Stimulated activated naive CD4-positive, alpha-beta T cell (primary cell): ENCODE results near the gene CLDN22.
"Not testable (repeated sequence)": the region's sequence is repeated elsewhere in the genome, so short reads cannot be mapped to it uniquely, and the experiment has no call there.

ENCODE experiments used
- DNase-seq, 6 experiments: peaks; one replicate each; lab custom pipeline; 2025; lab: John Stamatoyannopoulos, UW

Gene CLDN22

DNA sequence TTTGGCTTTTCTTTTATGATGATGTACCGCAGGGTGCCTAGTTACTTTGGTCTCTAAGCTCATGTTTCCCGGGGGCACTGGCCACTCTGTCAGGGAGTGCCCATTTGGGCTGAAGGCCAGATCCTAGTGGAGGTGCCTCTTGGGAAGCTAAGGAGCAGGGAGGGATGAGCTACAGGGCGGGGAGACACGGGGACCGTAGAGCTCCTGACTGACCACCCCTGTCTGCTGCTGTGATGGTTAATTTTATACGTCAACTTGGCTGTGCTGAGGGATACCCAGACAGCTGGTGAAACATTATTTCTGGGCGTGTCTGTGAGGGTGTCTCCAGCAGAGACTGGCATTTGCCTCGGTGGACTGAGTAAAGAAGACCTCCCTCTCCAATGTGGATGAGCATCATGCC, 27.1 kb upstream of the CLDN22 start:
- DNase-seq = no peak

DNA sequence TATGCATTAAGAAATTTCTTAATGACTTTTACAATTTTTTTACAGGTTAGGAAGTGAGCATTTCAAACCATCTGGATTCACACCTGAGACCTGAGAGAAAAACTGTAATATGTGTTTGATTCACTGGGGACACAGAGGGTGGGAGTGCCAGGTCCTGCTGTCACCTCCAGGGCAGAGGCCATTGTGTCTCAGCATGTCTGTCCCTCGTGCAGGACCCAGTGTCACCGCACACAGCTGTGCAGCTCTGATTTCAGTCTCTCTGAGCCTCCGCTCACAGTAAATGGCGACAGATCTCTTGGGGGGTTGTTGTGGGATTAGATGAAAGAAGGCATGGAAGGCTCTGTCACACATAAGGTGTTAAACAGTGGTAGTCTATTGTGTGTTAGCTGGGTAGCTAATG, 25.2 kb upstream of the CLDN22 start:
- no peak for DNase-seq

DNA sequence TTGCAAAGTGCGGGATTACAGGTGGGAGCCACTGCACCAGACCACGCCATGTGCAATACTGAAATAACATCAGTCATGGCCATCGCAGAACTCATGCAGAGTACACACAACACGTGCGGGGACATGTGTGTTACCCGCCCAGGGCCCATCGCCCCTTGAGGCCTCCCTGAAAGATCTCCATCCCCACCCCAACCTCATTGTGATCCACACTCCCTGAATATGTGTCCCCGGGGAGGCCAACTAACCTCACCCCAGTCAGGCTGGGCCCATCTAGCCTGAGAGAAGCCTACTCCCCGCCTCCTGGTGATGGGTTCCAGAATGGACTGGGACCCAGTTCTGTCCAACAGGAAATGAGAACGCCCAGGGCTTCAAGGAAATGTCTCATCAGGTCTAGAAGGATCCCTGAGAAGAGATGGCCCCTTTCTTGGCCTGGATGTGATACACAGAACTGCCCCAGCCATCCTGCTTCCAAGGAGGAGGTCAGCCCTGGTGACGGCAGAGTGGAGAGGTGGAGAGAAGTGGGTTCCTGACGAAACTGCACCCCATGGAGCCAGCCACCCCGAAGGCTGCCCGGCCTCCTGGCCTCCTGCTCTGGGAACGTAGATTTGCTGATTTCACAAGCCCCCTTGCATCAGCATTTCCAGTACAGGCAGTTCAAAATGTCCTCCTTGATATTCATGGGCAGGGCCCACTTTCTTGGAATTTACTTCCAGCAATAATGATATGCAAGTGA, 24.6 kb upstream of the CLDN22 start:
- DNase-seq = no peak

DNA sequence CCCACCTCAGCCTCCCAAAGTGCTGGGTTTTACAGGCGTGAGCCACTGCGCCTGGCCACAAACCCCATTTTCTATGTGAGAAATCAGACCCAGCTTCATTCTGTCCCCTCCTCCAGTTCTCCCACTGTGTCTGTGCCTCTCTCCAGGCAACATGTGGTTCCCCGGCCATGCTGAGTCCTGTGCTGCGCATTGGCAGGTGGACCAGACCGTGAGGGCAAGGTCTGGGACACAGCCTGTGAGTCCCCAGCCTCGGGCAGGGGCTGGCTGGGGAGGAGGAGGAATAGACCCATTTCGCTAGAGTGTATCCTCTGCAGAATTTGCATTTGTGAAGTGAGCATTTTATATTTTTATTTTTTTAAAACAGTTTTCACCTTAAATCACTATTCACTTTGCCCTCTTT, 23.7 kb upstream of the CLDN22 start:
- DNase-seq = no peak

DNA sequence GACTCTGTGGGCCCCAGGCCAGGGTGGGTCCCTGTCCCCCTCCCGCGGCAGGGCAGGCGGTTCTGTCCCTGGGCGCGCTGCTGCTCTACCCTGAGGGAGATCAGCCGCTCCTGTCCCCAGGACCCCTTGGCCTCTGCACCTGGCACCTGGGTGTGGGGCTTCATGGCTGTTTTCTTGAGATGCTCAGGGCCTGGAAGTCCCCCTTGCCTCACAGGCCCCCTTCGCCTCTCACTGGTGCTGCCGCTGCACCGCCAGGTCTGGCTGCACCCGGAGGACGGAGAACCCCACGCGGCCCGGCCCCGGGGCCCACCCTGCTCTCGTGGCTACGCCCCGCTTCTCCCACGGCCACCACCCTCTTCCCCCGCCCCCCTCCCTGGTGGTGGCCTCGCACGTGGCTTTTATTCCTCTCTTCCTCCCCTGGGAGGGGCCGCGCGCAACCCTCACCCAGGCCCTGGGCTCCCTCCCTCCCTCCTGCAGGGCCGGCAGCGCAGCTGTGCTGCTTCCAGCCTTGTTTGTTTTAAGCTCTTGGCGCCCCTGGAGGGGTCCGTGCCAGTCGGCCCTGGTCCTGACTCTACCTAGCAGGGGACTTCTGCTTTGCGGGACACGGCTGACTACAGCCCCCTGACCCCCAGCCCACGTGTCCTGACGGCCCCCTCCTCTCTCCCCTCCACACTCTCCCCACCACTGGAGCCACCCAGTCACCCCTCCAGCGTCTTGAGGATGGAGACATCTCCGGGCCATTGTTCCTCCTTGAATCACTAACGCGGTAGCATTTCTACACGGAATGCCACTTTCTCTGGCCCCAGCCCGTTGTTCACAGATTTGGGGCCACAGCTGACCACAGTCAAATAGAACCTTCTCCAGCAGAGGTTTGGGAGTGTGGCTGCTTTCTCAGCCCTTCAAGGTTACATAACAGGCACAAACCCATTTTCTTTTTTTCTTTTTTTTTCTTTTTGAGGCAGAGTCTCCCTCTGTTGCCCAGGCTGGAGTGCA, 22.8 kb upstream of the CLDN22 start:
- DNase-seq = no peak

DNA sequence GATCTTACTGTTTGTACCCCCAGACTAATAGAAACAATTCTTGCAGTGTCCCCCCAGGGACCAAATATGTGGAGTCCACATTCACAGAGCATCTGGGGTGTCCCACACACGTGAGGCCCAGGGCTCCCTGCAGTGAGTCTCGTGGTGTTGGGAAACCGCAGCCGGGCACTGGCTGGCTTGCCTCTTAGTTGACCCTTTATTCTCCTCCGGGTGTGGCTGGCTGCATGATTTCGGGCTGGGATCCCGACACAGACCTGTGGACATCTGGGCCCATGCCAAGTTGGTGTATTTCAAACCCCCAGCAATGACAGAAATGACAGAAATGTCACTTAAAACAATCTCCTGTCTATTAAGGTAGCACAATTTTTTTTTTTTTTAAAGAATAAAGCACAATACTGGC, 17.8 kb upstream of the CLDN22 start:
- DNase-seq = no peak

DNA sequence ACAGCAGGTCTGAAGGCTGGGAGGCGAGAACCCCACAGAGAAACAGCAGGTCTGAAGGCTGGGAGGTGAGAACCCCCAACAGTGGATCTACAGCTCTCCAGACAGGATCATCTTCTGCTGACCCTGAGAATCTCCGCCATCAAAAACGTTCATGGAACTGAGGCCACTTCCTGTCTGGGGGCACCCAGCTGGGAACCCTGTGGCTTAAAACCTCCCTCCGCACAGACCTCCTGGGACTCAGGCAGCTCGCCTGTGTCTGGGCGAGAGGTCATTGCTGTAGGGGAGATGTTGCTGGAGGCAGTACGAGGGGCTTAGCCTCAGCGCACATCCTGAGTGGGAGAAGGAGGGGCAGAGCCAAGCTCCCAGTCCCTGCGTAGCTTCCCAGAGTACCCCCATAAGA, 17.3 kb upstream of the CLDN22 start:
- no peak for DNase-seq

DNA sequence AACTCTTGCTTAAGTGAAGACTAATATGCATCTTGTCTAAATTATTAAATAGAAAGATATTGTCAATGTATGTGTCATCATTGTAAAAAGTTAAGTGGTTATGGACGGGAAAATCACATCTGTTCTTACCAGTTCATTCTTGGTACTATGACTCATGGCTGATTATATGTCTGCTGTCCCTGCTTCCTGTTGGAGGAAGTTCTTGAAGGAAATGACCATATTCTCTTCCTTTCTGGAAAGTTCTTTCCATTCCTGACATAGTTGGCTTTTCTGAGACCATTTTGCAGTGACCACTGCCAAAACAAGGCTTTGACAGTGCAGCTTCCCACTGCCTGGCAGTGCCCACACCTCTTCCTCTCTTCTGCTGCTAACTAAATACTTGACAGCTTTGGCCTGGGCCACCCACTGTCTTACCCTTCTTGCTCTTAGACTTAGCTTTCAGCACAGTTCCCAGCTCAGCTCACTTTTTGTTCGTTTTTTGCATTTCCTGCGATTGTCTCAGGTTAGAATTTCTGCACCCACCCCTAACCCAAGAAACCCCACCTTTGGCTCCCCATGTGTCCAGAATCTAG, 15.4 kb upstream of the CLDN22 start:
- DNase-seq = no peak

DNA sequence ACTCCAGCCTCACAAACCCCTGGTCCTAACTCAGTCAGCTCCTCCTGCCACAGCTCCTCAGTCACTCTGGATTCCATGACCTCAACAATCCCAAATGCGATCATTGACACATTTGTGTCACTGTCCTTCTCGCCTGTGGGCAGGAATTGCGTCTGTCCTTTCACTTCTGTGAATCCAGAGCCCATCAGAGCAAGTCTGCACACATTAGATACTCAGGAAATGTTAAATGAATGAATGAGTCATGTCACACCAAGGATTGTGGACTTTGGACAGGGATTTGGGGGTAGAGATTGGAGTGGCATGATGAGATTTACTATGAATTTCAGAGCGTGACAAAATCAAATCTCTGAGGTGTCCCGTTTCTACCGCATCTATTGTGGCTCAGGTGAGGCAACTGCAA, 13.9 kb upstream of the CLDN22 start:
- no peak for DNase-seq

DNA sequence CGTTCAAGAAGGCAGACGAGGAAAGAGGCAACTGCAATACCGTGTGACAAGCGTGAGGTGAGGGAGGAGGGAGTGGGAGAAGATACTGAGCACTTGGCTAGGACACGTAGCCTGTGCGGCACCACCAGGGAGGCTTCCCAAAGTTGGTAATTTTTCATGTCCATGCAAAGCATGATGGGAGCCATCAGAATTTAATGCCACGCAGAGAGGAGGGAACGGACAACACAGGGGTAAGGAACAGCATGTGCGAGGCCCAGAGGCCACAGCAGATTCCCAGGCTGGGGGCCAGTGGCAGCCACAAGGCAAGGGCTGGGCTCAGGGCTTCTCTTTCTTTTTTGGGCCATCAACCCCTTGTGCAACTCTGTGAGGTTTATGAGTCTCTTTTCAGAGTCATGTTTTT, 13.1 kb upstream of the CLDN22 start:
- DNase-seq = no peak

DNA sequence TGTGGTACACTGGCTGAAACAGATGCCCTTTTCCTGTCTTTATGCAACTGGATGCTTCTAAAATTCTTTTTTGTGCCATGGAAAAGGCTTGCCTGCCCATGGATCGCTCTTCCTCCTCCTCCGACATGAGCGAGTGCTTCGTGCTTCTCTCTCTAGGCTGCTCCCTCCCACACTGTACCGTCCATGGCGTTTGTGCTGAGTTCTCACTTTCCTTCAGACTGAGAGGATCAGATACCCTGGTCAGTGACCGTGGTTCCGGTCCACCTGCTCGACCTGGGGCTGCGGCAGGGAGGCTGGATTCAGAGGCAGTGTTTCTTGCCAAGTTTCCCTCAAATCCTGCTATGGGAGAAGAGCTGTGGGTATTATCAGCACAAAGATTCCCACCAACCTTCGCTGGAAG, 12.4 kb upstream of the CLDN22 start:
- DNase-seq = no peak

DNA sequence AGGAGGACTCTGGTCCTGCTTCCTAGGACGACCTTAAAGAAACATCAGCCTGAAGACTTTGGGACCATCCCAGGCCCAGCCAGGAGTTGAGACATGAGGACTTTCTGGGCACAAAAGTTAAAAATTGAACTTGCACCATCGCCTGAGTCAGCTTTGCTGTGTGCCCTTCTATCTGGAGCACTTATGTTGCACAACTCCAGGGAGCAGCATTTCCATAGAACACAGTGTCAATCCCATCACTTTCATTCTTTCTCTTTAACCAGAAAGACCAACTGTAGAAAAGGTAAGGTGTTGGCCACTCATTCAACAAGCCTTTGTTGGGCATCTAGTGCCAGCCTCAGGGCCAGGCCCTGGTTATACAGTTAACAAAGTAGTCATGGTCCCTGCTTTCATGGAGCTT, 10.8 kb upstream of the CLDN22 start:
- no peak for DNase-seq

DNA sequence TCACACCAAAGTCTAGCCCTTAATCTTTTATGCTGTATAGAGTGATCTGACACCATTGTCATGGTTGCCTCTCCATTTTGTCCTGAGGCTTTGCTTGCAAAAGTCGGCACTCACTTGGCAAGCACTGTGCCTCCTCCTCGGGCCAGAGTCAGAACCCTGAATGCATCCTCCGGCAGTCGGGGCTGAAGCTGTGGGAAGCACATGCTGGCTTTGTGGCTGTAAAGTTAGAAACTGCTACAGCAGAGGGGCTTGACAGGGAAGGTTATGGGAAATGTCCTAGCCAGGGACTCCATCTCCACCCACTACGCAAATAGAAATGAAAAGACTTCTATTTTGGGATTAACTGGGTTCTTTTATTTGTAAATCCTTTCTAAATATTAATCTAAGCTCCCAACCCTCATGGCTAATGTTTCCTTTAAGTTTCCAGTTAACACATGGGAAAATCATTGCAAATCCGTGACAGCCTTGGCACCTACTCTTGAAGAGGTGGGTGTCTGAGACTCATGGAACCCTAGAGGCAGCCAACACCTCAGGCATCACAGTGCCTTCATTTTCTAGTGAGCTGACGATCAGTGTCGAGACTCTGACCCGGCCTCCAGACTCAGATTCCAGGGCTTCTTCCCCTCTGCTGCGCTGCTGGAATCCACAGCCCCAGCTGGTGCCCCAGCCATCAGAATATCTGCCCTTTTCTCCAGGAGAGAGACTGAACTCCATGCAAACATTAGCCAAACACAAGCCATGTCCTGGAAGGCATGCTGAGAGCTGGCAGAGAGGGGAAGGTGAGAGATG, 10.1 kb upstream of the CLDN22 start:
- no peak for DNase-seq

DNA sequence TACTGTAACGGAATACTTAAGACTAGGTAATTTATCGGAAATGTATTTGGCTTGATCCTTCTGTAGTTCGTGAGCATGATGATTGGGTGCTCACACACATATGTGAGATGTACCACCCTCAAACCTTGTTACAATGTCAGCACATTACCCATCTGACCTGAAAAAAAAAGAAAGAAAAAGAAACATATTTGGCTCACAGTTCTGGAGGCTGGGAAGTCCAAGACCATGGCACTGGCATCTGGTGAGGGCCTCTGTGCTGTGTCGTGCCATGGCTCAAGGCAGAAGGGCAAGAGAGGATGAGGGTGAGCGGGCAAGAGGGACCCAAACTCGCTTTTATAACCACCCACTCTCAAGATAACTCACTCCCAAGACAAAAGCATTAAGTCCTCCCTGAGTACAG, 9.2 kb upstream of the CLDN22 start:
- DNase-seq = no peak

DNA sequence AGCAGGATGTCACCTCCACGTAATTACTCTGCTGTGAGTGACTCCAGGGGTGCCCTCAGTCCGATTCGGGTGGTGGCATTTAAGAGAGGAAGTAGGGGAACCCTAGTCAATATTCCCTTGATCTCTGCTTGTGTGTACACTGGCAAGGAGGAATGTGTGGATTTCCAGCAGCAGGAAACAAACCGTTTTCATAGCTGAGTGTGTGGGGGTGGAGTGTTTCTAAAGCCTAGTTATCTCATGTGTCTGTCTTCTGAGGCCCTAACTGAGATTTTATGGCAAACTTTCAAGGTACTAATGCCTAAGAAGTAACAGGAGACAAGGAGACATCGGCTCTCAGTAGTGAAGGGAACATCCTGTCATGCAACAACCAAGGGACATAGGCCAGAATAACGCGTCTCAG, 8.8 kb upstream of the CLDN22 start:
- DNase-seq = no peak

DNA sequence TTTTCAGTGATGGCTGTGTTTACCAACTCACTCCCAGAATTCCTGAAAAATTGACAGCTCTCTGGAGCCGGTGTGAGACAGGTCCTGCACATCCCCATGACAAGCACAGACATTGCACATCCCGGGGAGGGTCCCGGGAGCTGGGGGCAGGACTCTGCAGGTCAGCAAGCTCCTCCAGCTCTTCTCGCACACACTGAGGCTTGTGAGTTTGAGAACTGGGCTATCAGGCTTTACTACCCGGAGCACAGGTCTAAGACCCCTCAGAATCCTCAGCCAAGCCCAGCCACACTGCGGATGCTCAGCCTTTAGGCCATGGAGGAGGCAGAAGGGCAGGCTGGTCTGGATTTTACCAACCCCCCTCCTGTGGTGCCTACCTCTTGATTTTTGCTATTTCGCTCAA, 7.8 kb upstream of the CLDN22 start:
- no peak for DNase-seq

DNA sequence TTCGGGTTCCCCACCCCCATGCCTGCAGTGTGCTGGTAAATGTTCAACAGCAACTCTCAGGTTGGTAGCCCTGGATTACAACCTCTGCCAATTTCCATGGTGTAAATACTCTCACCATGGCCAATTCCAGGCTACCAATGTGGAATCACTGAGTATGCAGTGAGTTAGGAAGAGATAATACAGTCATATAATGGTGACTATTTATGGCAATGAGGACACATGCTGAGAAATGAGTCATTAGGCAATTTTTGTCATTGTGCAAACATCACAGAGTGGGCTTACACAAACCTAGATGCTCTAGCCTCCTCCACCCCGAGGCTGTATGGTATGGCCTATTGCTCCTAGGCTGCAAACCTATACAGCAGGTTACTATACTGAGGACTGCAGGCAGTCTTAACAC, 6.8 kb upstream of the CLDN22 start:
- no peak for DNase-seq

DNA sequence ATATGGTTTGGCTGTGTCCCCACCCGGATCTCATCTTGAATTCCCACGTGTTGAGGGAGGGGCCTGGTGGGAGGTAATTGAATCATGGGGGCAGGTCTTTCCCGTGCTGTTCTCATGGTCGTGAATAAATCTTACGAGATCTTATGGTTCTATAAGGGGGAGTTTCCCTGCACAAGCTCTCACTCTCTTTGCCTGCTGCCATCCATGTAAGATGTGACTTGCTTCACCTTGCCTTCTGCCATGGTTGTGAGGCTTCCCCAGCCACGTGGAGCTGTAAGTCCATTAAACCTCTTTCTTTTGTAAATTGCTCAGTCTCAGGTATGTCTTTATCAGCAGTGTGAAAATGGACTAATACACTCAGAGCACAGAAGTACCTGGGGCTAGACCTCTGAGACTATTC, 6.3 kb upstream of the CLDN22 start:
- DNase-seq = not testable (repeated sequence)

DNA sequence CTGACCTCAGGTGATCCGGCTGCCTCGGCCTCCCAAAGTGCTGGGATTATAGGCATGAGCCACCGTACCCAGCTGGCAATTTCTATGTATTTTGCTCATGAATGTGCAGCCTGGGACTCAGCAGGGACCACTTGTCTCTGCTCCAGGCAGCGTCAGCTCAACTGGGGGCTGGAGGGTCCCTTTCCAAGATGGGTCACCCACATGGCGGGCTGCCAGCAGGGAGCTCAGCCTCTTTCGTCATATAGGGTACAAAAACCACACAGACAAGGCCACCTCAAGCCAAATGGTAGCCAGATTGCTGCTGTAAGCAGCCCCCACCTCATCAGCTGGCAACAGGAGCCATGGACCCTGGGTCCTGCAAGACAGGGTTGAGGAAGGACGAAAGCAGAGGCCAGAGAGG, 4.5 kb upstream of the CLDN22 start:
- DNase-seq = no peak

DNA sequence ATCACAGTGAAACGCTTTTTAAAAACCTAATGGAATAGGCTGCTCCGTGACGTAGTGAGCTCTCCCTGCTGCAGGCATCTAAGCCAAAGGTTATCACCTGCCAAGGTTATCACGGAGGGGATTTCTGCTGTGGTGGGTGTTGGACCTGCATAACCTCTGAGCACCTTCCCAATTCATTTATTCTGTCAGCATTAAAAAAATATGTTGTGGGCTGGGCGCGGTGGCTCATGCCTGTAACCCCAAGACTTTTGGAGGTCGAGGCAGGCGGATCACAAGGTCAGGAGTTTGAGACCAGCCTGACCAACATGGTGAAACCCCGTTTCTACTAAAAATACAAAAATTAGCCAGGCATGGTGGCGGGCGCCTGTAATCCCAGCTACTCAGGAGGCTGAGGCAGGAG, 4.0 kb upstream of the CLDN22 start:
- not testable (repeated sequence) for DNase-seq

DNA sequence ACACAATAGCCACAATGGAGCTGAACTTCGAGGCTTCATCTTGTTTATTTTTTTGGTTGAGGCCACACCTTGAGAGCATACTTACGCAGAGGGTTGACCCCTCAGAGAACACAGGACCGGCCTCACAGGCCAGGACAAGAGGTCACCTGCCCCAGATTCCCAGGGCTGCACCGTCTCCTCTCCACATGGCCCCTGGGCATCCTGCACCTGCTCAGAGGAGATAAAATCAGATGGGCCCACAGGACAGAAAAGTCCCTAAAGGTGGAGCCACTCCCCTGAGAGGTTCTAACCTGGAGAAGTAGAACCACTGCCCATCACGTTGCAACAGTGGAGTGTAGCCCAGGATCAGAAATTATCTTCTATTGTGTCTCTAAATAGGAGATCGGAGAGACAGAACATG, 3.2 kb upstream of the CLDN22 start:
- no peak for DNase-seq

DNA sequence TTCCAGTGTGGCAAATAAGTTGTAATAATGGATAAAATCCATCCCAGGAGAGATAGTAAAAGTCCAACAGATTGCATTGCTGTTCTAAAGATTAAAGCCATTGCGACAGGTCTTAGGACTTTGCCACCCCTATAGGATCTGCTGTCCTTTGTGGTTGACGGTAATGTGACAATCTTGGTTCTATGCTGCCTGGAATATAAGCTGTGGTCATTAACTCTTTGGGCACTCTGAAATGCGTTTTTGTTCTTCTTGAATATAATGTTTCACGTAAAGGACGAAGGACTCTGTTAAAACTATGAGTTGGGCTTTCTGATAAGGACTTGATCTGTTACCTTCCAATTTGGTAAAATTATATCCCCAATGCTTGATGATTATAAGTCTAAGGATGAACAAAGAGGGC, 2.2 kb upstream of the CLDN22 start, which contains the start of gene CLDN24:
Gene CLDN24 (minus strand): TSS at position 101 of the 400 bp plus-strand sequence. CDS start 0 bp downstream, at position 101.
- DNase-seq = no peak
